Small intestine (tissue), 7 donors: ENCODE measurements around the gene KCNJ1. TPM values are rescaled to one million over a fixed set of nuclear protein-coding genes. Genes with fewer than 3 reads are reported as not detected.
A peak's percentile ranks its signal among the peaks of the same experiment; 100 is the strongest.

Experiments used
- DNase-seq, 2 donors: peaks; one replicate each; pipeline versions ENCODE4 v3.0.0 to v3.0.0-alpha.2; 2013
- FAIRE-seq: peaks from 2 replicates; lab custom pipeline; 2012; peaks lifted over from hg19 to GRCh38; lab: Jason Lieb, UNC
- H3K27ac ChIP-seq, 3 donors: one replicate each; pipeline ENCODE4 v1.5.1; 2013; ENCODE audit warnings: low read length in 2 of 3, mild to moderate bottlenecking in 2 of 3, control low read depth in 1 of 3, inconsistent platforms in 1 of 3, low read depth in 1 of 3, moderate library complexity in 1 of 3
- H3K27me3 ChIP-seq, 3 donors: one replicate each; pipeline ENCODE4 v1.6.1; 2013; ENCODE audit warnings: low read length in 3 of 3, inconsistent platforms in 1 of 3; ENCODE audit not compliant: control insufficient read depth in 3 of 3, insufficient read depth in 3 of 3
- H3K36me3 ChIP-seq, 3 donors: one replicate each; pipeline ENCODE4 v1.6.1; 2013; ENCODE audit warnings: low read length in 3 of 3, inconsistent platforms in 1 of 3, low read depth in 1 of 3, mild to moderate bottlenecking in 1 of 3, moderate library complexity in 1 of 3; ENCODE audit not compliant: control insufficient read depth in 3 of 3, insufficient read depth in 2 of 3
- H3K4me1 ChIP-seq, 3 donors: one replicate each; pipeline ENCODE4 v1.6.1; 2013; ENCODE audit warnings: low read length in 2 of 3, inconsistent platforms in 1 of 3, low read depth in 1 of 3, mild to moderate bottlenecking in 1 of 3, moderate library complexity in 1 of 3; ENCODE audit not compliant: control insufficient read depth in 3 of 3, insufficient read depth in 2 of 3
- H3K4me3 ChIP-seq, 3 donors: one replicate each; pipeline ENCODE4 v1.5.1; 2013; ENCODE audit warnings: low read length in 3 of 3, control low read depth in 1 of 3, inconsistent platforms in 1 of 3, low read depth in 1 of 3, mild to moderate bottlenecking in 1 of 3, moderate library complexity in 1 of 3
- H3K9me3 ChIP-seq, 2 donors: one replicate each; pipeline ENCODE4 v1.6.1; 2013; ENCODE audit warnings: low read depth in 1 of 2, low read length in 1 of 2; ENCODE audit not compliant: control insufficient read depth in 2 of 2, insufficient read depth in 1 of 2
- WGBS, 3 donors: extraction: QIAGEN DNeasy Blood & Tissue Kit; methylation state at CpG; one replicate each; pipeline ENCODE4 v1.1.7; 2013; 5-methylcytosine and 5-hydroxymethylcytosine counted together
- polyA plus RNA-seq, 4 donors: library from polyadenylated mRNA; stranded (reverse) in 3 of 4; unstranded in 1 of 4; fragments of 200-250 nt in 3 of 4; fragments of 120-200 nt in 1 of 4; gene quantifications; one replicate each; pipeline versions ENCODE4 v1.2.1 to v1.2.3, GENCODE V29; 2013
- donor health status: healthy with polysubstance abuse.
- donor health status: control.
- donor health status: control.
- donor health status: Bipolar disorder and iron deficiency.
- donor health status: healthy.

Gene KCNJ1
- polyA plus RNA-seq, 4 donors, result 0.06 TPM; not detected in 3

DNA sequence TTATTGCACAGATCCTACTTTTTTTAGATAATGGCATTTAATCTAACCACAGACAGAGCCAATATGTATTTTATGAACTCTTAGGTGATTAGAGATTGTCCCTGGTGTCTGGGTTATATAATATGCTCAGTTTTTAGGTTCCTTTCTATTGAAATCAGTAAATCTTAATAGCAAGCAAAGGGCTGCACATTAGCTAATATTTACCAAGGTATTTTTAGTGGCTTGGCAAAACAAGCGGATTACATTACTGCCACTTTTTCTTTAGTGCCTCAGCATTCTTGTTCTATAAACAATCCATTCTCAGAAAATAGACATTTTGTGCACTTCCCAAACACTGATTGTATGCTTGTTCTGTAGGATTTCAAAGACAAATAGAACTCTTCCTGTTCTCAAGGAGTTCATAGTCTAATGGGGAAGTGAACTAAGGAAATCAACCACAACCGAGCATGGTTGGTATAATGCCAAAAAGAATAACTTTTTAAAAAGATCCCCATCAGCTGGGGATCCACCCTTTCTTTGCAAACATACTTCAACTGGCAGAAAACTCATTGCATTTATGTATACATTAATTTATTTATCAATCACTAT is 23.8 kb downstream of the KCNJ1 start:
- H3K27ac ChIP-seq, result no peak overlapping the region
- H3K9me3 ChIP-seq, result no peaks in the 10 kb centered on the region
- H3K4me1 ChIP-seq, result no peaks in the 10 kb centered on the region
- no peaks in the 10 kb centered on the region for H3K36me3 ChIP-seq
- H3K27me3 ChIP-seq, result peaks cover 0 to 5% (median 0%) of the 10 kb centered on the region in 3 donors
- DNase-seq (no peak), FAIRE-seq (no peak)
- WGBS, 3 donors, result 42 to 46% (median 43%) methylated on average over 2 of the region's 2 CpGs
- no peak overlapping the region for H3K4me3 ChIP-seq

DNA sequence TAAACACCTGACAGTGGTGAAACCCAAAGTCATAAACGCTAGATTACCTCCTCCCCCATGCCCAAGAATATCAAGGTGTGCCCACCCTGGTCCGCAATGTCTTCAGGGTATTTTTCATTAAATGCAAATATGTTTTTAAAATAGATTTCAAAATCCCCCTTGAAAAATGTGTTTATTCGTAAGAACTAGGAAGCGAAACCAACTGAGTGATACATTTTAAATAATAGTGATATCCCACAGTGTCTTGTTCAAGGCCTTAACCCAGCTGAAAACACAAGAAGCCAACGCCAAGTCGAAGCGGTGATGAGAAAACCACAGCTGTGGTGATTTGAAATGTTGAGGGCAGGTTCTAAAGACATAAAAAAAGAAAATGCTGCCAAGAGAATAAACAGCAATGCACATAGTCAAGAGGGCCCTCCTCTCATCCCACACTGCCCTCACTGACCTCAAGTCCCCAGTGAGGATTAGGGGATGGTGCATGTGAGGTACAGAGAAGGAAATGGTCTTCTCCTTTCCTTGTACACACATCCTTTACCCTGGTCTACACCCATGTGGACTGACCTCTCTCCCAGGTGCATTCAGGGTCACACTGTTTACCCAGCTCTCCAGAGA is 25.5 kb downstream of the KCNJ1 start:
- H3K4me1 ChIP-seq, result no peaks in the 10 kb centered on the region
- peaks cover 0 to 5% (median 0%) of the 10 kb centered on the region in 3 donors for H3K27me3 ChIP-seq
- no peak overlapping the region for H3K4me3 ChIP-seq
- FAIRE-seq (no peak), DNase-seq (peak in 1 of 2 donors; percentile 11)
- H3K27ac ChIP-seq, result no peak overlapping the region
- WGBS, 3 donors, result 74 to 89% (median 76%) methylated on average over 7 of the region's 7 CpGs
- H3K9me3 ChIP-seq, result no peaks in the 10 kb centered on the region
- H3K36me3 ChIP-seq, result no peaks in the 10 kb centered on the region

DNA sequence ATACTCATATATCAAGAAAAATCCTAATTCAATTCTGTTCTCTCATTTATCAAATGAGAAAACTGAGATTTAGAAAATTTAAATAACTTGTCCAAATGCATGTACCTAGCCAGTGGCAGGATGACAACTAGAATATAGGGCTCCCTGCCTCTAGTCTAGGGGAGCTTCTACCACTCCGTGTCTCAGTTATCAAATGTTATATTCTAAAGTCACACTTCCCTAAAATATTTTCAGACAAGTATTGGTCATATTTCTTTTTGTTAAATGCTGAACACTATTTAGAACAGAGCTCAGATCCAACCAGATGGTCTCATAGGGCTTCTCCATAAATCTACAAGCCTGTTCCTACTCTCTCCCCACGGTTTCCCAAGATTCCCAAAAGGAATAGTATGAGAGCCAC is 26.3 kb downstream of the KCNJ1 start:
- no peak overlapping the region for H3K4me3 ChIP-seq
- DNase-seq, result no peak
- FAIRE-seq, result no peak
- 59 to 67% (median 65%) methylated on average over 2 of the region's 2 CpGs for WGBS, 3 donors
- H3K36me3 ChIP-seq, result no peaks in the 10 kb centered on the region
- no peaks in the 10 kb centered on the region for H3K9me3 ChIP-seq
- H3K27ac ChIP-seq, result no peak overlapping the region
- peaks cover 0 to 5% (median 0%) of the 10 kb centered on the region in 3 donors for H3K27me3 ChIP-seq
- H3K4me1 ChIP-seq, result no peaks in the 10 kb centered on the region

DNA sequence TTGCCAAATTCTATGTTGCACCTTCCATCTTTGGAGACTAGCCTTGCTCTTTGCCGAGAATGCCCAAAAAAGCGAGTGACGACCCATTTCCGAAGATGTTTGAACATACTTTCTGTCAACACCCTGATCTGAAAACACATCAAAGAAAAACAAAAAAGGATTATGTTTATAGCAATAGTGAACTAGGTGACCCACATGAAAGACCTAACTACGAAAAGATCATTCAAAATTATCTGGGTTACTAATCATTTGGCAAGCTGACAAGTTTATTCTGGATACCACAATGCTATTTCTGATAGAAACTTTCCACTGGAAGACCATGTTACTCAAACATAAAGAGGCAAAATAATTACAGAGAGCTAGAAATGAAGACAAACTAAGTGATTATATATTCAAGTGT is 27.0 kb downstream of the KCNJ1 start:
- no peak overlapping the region for H3K27ac ChIP-seq
- FAIRE-seq, result no peak
- no peak for DNase-seq
- H3K36me3 ChIP-seq, result no peaks in the 10 kb centered on the region
- no peak overlapping the region for H3K4me3 ChIP-seq
- H3K27me3 ChIP-seq, result peaks cover 0 to 3% (median 0%) of the 10 kb centered on the region in 3 donors
- H3K9me3 ChIP-seq, result no peaks in the 10 kb centered on the region
- WGBS, 3 donors, result 65 to 76% (median 66%) methylated on average over 5 of the region's 5 CpGs
- H3K4me1 ChIP-seq, result no peaks in the 10 kb centered on the region

DNA sequence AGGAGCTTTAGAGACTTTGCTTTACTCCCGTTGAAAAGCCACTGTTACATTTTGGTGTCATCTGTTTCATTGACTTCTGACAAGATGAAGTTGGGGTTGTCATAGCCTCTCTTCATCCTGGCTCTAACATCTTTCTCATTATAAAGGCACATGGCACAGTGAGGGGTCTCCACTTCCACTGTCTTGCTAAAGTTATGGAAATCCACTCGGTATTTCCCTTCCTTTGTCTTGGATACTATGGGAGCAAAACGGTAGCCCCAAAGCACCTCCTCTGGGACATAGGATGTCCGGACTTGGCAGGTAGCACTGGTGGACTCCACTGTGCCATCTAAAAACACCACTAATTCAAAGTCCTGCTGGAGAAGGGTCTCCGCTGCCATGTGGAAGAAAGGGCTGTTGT is 28.0 kb downstream of the KCNJ1 start:
- H3K4me3 ChIP-seq, result no peak overlapping the region
- no peaks in the 10 kb centered on the region for H3K9me3 ChIP-seq
- H3K36me3 ChIP-seq, result no peaks in the 10 kb centered on the region
- no peaks in the 10 kb centered on the region for H3K4me1 ChIP-seq
- DNase-seq, result no peak
- WGBS, 3 donors, result 81 to 86% (median 82%) methylated on average over 5 of the region's 5 CpGs
- peaks cover 0 to 2% (median 0%) of the 10 kb centered on the region in 3 donors for H3K27me3 ChIP-seq
- FAIRE-seq, result no peak
- no peak overlapping the region for H3K27ac ChIP-seq

DNA sequence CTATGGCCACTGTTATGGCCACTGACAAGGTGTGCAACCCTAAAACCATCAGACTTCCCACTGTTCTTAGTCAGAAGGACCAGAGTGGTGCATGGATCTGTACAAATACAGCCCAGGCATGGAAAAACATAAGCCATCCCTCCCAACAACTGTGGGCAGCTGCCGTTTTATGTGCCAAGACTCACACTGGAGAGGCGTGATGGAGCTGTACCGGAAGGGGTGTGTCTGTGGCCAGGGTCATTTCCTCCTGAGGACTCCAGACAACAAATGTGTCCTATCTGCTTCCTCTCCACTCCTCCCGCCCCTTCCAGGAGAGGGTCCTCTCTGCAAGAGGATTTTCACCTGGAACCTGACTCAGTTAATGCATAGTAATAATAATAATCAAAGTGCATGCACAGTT is 29.5 kb downstream of the KCNJ1 start:
- Histone ChIP-seq H3K27me3 (peaks cover 0 to 2% (median 0%) of the 10 kb centered on the region in 3 donors), H3K27ac (no peak overlapping the region), H3K4me3 (no peak overlapping the region), H3K9me3 (no peaks in the 10 kb centered on the region), H3K36me3 (no peaks in the 10 kb centered on the region), H3K4me1 (no peaks in the 10 kb centered on the region)
- FAIRE-seq, result no peak
- no peak for DNase-seq
- WGBS, 3 donors, result 30 to 51% (median 41%) methylated on average over 4 of the region's 4 CpGs

DNA sequence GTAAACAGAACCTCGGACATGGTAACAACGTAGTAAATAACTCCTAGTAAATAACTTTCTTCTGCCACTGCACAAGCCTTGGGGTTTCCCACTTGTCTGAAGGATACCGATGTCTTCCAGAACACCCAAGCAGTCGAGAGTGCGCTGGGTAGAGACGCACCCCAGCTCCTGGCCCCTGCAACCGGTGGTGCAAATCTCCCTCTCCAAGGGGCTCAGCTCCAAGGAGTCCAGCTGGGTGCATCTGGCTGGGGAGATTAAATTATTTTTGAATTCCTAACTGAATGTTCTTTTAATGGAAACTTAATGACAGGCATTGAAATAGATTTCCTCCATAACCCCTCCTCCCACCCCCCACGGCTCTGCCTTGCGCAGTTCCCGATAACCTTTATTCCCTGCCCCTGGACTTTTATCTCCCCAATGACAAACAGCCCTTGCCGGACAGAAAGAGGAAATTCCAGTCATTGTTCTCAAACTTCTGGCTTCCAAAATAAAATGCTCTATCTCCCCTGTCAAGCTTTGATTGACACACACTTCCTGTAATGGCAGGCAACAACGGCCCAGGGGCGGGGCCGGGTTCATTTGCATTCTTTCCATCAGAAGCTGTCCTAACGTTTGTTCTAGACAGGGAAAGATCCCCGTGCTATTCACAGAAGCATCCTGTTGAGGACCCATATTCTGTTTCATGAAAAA is 31.2 kb downstream of the KCNJ1 start:
- no peaks in the 10 kb centered on the region for H3K36me3 ChIP-seq
- 31 to 47% (median 39%) methylated on average over 16 of the region's 16 CpGs for WGBS, 3 donors
- H3K4me3 ChIP-seq, result no peak overlapping the region
- no peak overlapping the region for H3K27ac ChIP-seq
- H3K9me3 ChIP-seq, result no peaks in the 10 kb centered on the region
- no peaks in the 10 kb centered on the region for H3K4me1 ChIP-seq
- H3K27me3 ChIP-seq, result no peaks in the 10 kb centered on the region
- FAIRE-seq (no peak), DNase-seq (no peak)

DNA sequence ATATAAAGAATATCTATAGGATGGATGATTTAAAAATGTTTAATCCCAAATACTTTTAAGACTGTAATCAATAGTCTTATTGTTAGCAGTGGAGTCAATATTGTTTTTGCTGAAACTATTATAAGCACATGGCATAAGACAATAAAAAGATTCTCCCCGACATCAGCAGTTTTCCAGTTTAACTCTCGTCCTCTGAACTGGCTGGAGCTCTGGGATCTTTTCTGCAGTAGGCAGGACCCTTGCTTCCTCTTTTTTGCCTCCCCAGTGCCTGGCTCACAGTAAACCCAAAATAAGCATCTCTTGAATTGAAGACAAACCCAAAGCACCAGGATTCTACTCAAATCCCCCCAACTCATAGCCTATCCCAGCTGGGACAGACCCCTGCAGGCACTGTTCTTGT is 32.9 kb downstream of the KCNJ1 start:
- Histone ChIP-seq H3K9me3 (no peaks in the 10 kb centered on the region), H3K27ac (no peak overlapping the region), H3K4me3 (no peak overlapping the region), H3K4me1 (no peaks in the 10 kb centered on the region), H3K36me3 (no peaks in the 10 kb centered on the region), H3K27me3 (no peaks in the 10 kb centered on the region)
- DNase-seq (no peak), FAIRE-seq (no peak)
- 80 to 84% (median 80%) methylated on average over 2 of the region's 2 CpGs for WGBS, 3 donors
